ENCODE data around the gene ERBB4. TPM values are rescaled to one million over a fixed set of nuclear protein-coding genes. Genes with fewer than 3 reads are reported as not detected.
"Not testable (repeated sequence)": the region's sequence is repeated elsewhere in the genome, so short reads cannot be mapped to it uniquely, and the experiment has no call there.

ERBB4 gene
- total RNA-seq, 1 donor from 2014 or later, result 1.8 TPM

DNA sequence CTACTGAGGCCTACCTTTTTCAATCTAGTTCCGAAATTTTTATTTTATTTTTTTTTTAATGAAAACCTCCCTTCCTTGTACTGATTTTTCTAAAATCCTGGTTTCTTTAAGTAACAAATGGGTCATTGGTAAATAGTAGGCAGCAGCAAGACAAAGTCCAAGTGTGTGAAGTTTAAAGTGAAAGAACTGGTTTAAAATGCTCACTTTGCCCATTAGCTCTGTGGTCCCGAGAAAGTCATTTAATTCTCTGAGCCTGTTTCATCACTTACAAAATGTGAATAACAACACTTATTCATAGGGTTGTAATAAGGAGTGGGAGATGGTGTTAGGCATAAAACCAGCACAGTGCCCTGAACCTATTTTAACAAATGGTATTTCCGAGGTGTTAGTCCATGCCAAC lies 426.2 kb downstream of the ERBB4 start:
- no peaks in the 10 kb centered on the region for H3K27me3 Mint-ChIP-seq (ENCODE audit: unreplicated experiment)
- H3K27ac Mint-ChIP-seq (ENCODE audit: unreplicated experiment), result no peak overlapping the region
- H3K4me3 Mint-ChIP-seq (ENCODE audit: unreplicated experiment), result no peak overlapping the region
- H3K4me1 Mint-ChIP-seq (ENCODE audit: low read depth, unreplicated experiment), result peaks cover 3% of the 10 kb centered on the region
- TF ChIP-seq, protein P1, sequence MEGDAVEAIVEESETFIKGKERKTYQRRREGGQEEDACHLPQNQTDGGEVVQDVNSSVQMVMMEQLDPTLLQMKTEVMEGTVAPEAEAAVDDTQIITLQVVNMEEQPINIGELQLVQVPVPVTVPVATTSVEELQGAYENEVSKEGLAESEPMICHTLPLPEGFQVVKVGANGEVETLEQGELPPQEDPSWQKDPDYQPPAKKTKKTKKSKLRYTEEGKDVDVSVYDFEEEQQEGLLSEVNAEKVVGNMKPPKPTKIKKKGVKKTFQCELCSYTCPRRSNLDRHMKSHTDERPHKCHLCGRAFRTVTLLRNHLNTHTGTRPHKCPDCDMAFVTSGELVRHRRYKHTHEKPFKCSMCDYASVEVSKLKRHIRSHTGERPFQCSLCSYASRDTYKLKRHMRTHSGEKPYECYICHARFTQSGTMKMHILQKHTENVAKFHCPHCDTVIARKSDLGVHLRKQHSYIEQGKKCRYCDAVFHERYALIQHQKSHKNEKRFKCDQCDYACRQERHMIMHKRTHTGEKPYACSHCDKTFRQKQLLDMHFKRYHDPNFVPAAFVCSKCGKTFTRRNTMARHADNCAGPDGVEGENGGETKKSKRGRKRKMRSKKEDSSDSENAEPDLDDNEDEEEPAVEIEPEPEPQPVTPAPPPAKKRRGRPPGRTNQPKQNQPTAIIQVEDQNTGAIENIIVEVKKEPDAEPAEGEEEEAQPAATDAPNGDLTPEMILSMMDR (IDR thresholded peaks at IDR 0.05; ENCODE audit: partially characterized antibody, unreplicated experiment), result no peak
- H3K36me3 Mint-ChIP-seq (ENCODE audit: unreplicated experiment), result peaks cover 5% of the 10 kb centered on the region
- peaks cover 2% of the 10 kb centered on the region for H3K9me3 Mint-ChIP-seq (ENCODE audit: unreplicated experiment)
- DNase-seq, result no peak

DNA sequence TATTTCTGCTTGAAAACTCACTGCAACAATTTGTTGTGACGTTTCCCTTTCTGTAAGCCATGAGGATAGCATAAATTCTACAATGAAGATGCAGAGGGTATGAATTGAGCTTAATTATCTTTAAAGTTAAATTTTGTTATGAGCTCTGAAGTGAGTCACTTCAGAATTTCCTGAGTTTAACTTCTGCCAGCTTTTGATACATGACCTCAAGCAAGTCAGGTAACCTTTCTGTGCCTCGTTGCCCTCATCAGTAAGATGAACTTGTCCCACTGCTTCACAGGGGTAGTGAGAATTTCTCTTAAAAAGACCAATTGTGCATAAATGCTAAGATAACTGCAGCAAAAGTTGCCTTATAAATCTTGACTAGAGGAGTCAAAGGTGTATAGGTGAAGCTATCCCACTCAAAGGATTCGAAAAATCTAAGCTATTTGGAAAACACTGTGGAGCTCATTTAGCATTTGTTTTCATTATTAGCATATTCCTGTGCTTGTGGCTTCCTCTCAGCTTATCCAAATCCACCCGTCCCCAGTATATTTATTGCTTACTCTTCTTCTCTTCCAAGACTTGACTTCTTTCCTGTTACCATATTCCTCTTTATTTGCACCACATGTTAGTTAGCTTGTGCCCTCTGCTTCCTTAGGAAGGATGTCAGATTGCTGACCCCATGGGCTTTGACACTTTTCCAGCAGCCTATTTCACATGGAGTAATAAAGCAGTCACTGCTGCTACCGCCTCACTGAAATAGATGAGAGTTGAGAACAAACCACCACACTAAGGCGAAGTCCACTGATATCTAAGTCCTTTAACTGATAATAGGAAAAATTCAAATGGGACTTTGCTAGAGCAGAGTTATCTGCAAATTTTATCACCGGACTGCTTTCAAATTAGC lies 428.6 kb downstream of the ERBB4 start:
- H3K9me3 Mint-ChIP-seq (ENCODE audit: unreplicated experiment), result peaks cover 4% of the 10 kb centered on the region
- H3K4me1 Mint-ChIP-seq (ENCODE audit: low read depth, unreplicated experiment), result peaks cover 3% of the 10 kb centered on the region
- H3K4me3 Mint-ChIP-seq (ENCODE audit: unreplicated experiment), result no peak overlapping the region
- DNase-seq, result no peak
- H3K36me3 Mint-ChIP-seq (ENCODE audit: unreplicated experiment), result peaks cover 15% of the 10 kb centered on the region
- peaks cover 2% of the 10 kb centered on the region for H3K27me3 Mint-ChIP-seq (ENCODE audit: unreplicated experiment)
- no peak overlapping the region for H3K27ac Mint-ChIP-seq (ENCODE audit: unreplicated experiment)
- TF ChIP-seq, protein P1 (IDR thresholded peaks at IDR 0.05; ENCODE audit: partially characterized antibody, unreplicated experiment), result no peak

DNA sequence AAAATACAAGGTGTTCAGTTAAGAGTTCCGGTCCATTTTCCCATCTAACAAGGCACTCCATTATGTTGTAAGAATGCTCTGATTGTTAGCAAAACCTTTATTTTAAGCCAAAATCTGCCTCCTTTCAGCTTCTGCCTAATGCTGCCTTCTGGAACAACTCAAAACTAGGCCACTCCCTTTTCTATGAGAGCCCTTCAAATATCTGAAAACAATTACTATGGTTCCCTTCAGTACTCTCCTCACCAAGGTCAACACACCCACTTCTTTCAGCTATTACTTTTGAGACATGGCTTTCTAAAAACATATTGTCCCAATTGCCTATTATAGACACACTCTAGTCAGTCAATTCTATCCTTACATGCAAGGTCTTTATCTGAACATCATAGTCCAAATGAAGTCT lies 429.4 kb downstream of the ERBB4 start:
- Mint-ChIP-seq H3K9me3 (ENCODE audit: unreplicated experiment) (peaks cover 4% of the 10 kb centered on the region), H3K4me3 (ENCODE audit: unreplicated experiment) (no peak overlapping the region), H3K27me3 (ENCODE audit: unreplicated experiment) (peaks cover 2% of the 10 kb centered on the region), H3K4me1 (ENCODE audit: low read depth, unreplicated experiment) (peaks cover 3% of the 10 kb centered on the region), H3K36me3 (ENCODE audit: unreplicated experiment) (peaks cover 15% of the 10 kb centered on the region), H3K27ac (ENCODE audit: unreplicated experiment) (no peak overlapping the region)
- TF ChIP-seq, protein P1 (IDR thresholded peaks at IDR 0.05; ENCODE audit: partially characterized antibody, unreplicated experiment), result no peak
- DNase-seq, result no peak

DNA sequence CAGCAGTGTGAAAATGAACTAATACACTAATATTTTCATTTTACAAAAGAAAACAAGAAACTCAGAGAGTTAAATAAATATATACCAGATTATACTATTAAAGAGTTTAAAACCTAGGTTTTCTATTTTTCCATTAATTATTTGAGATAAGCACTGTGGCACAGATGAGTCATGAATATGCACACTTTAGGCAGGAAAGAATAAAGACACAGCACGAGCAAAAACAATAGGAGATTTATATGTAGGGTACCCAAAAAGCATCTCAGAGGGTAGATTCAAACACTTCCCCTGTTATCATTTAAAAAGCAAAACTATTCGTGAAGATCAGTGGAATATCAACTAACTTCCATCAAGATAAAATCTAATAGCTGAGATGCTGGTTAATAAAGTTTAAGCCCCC lies 430.6 kb downstream of the ERBB4 start:
- TF ChIP-seq, protein P1 (IDR thresholded peaks at IDR 0.05; ENCODE audit: partially characterized antibody, unreplicated experiment), result no peak
- no peak for DNase-seq
- peaks cover 2% of the 10 kb centered on the region for H3K27me3 Mint-ChIP-seq (ENCODE audit: unreplicated experiment)
- peaks cover 4% of the 10 kb centered on the region for H3K9me3 Mint-ChIP-seq (ENCODE audit: unreplicated experiment)
- H3K4me3 Mint-ChIP-seq (ENCODE audit: unreplicated experiment), result no peak overlapping the region
- peaks cover 15% of the 10 kb centered on the region for H3K36me3 Mint-ChIP-seq (ENCODE audit: unreplicated experiment)
- H3K27ac Mint-ChIP-seq (ENCODE audit: unreplicated experiment), result no peak overlapping the region
- peaks cover 3% of the 10 kb centered on the region for H3K4me1 Mint-ChIP-seq (ENCODE audit: low read depth, unreplicated experiment)

DNA sequence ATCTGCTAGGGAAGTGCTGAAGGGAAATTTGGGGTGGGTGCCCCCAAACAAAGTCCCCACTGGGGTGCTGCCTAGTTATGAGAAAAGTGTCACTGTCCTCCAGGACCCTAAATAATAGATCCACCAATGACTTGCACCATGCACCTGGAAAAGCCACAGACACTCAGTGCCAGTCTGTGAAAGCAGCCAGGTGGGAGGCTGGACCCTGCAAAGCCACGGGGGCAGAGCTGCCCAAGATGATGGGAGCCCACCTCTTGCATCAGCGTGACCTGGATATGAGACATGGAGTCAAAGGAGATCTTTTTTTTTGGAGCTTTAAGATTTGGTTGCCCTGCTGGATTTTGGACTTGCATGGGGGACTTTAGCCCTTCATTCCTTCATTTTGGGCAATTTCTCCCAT lies 431.6 kb downstream of the ERBB4 start:
- Mint-ChIP-seq H3K4me3 (ENCODE audit: unreplicated experiment) (no peak overlapping the region), H3K27me3 (ENCODE audit: unreplicated experiment) (peaks cover 2% of the 10 kb centered on the region), H3K27ac (ENCODE audit: unreplicated experiment) (no peak overlapping the region), H3K4me1 (ENCODE audit: low read depth, unreplicated experiment) (peaks cover 3% of the 10 kb centered on the region), H3K9me3 (ENCODE audit: unreplicated experiment) (peaks cover 4% of the 10 kb centered on the region), H3K36me3 (ENCODE audit: unreplicated experiment) (peaks cover 15% of the 10 kb centered on the region)
- TF ChIP-seq, protein P1 (IDR thresholded peaks at IDR 0.05; ENCODE audit: partially characterized antibody, unreplicated experiment), result no peak
- DNase-seq, result no peak

DNA sequence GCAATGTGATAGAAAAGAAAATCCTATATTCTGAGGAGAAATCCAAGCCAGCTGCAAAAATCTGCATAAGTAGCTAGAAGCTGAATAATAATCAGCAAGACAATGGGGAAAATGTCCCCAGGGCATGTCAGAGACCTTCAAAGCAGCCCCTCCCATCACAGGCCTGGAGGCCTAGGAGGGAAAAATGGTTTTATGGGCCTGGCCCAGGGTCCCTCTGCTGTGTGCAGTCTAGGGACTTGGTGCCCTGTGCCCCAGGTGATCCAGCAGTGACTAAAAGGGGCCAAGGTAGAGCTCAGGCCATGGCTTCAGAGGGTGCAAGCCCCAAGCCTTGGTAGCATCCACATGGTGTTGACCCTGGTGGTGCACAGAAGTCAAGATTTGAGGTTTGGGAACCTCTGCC lies 432.1 kb downstream of the ERBB4 start:
- peaks cover 15% of the 10 kb centered on the region for H3K36me3 Mint-ChIP-seq (ENCODE audit: unreplicated experiment)
- not testable (repeated sequence) for H3K4me3 Mint-ChIP-seq (ENCODE audit: unreplicated experiment); H3K27me3 Mint-ChIP-seq (ENCODE audit: unreplicated experiment); H3K4me1 Mint-ChIP-seq (ENCODE audit: low read depth, unreplicated experiment); H3K27ac Mint-ChIP-seq (ENCODE audit: unreplicated experiment); H3K9me3 Mint-ChIP-seq (ENCODE audit: unreplicated experiment); DNase-seq
